ENCODE measurements around the gene GRIK4.

GRCh38 chr11:120912504-120912903 lies 401.0 kb downstream of the GRIK4 start:
- peak; percentile 45 for TF ChIP-seq CTCF (conservative IDR thresholded peaks at IDR 0.05; ENCODE audit: low read length)
- no peak for TF ChIP-seq EZH2phosphoT487 (IDR thresholded peaks at IDR 0.05; ENCODE audit: borderline replicate concordance)
